Tibial nerve (tissue), 4 donors: ENCODE results near the gene NFIB. TPM values are rescaled to one million over a fixed set of nuclear protein-coding genes. Genes with fewer than 3 reads are reported as not detected.

Experiments
- DNase-seq, 2 donors: peaks; one replicate each; pipeline ENCODE4 v3.0.0-alpha.2; 2019; ENCODE audit warnings: low spot score in 2 of 2
- H3K27ac ChIP-seq, 4 donors: fragments of 200-600 bp; sonication (generic) in 3 of 4; one replicate each; pipeline ENCODE4 v1.5.1; 2017 to 2019; ENCODE audit warnings: mild to moderate bottlenecking in 1 of 4
- H3K27me3 ChIP-seq, 2 donors: fragments of 200-600 bp; sonication (generic) in 1 of 2; one replicate each; pipeline versions ENCODE4 v1.5.1 to v1.6.0; 2017 to 2019
- H3K36me3 ChIP-seq, 3 donors: fragments of 200-600 bp; sonication (generic); one replicate each; pipeline ENCODE4 v1.5.1; 2018 to 2019
- H3K4me1 ChIP-seq, 4 donors: fragments of 200-600 bp; sonication (generic) in 3 of 4; one replicate each; pipeline ENCODE4 v1.5.1; 2017 to 2019
- H3K4me3 ChIP-seq, 4 donors: fragments of 200-600 bp; sonication (generic) in 3 of 4; one replicate each; pipeline ENCODE4 v1.5.1; 2017 to 2019; ENCODE audit warnings: mild to moderate bottlenecking in 1 of 4, moderate library complexity in 1 of 4
- H3K9me3 ChIP-seq, 4 donors: fragments of 200-600 bp; sonication (generic) in 3 of 4; one replicate each; pipeline ENCODE4 v1.5.1; 2017 to 2019
- CTCF ChIP-seq, 5 experiments: fragments of 200-600 bp in 3 of 5; fragments of 450-650 bp in 2 of 5; sonication (generic) in 3 of 5; IDR thresholded peaks; one replicate each; pipeline ENCODE4 v1.5.1; 2016 to 2019; ENCODE audit warnings: antibody characterized with exemption in 5 of 5, mild to moderate bottlenecking in 3 of 5, moderate library complexity in 2 of 5
- EP300 ChIP-seq, 2 donors: sonication (generic); formaldehyde crosslinking; IDR thresholded peaks; one replicate each; pipeline ENCODE4 v1.6.1; 2017; ENCODE audit warnings: antibody characterized with exemption in 2 of 2, mild to moderate bottlenecking in 1 of 2
- POLR2A ChIP-seq, 2 donors: fragments of 450-650 bp; IDR thresholded peaks; one replicate each; pipeline ENCODE4 v1.6.1; 2017; ENCODE audit warnings: antibody characterized with exemption in 2 of 2, mild to moderate bottlenecking in 2 of 2, moderate library complexity in 2 of 2
- WGBS, 2 donors: methylation state at CpG; one replicate each; pipeline ENCODE4 v1.1.5; 2018; 5-methylcytosine and 5-hydroxymethylcytosine counted together
- total RNA-seq, 4 donors: library from RNA; depleted of rRNA; stranded (reverse); fragments of >200 nt; gene quantifications; one replicate each; pipeline ENCODE4 v1.1.0, GENCODE V29; 2016

The NFIB gene
- total RNA-seq, 4 donors from 2014 or later: 52.1 to 125 (median 78.1) TPM

- TF ChIP-seq CTCF (IDR thresholded peaks at IDR 0.05): peak in 1 of 5 experiments; percentile 13
- no peak for TF ChIP-seq POLR2A (IDR thresholded peaks at IDR 0.05)
- TF ChIP-seq EP300 (IDR thresholded peaks at IDR 0.05): peak in 1 of 2 donors; percentile 46
- Histone ChIP-seq H3K4me3 (peak overlapping the region; percentile 45 to 96 (median 60)), H3K27me3 (no peaks in the 10 kb centered on the region), H3K36me3 (no peaks in the 10 kb centered on the region), H3K9me3 (no peaks in the 10 kb centered on the region), H3K4me1 (peaks cover 0 to 48% (median 5%) of the 10 kb centered on the region in 4 donors), H3K27ac (peak overlapping the region; percentile 94 to 98 (median 95))
- DNase-seq: no peak
- 2% methylated on average over 34 to 55 of the region's 56 CpGs for WGBS, 2 donors
Observed at GRCh38 chr9:14312719-14313377, 1.1 kb downstream of the NFIB start.

- 13 to 14% methylated on average over 10 of the region's 10 CpGs for WGBS, 2 donors
- TF ChIP-seq EP300 (IDR thresholded peaks at IDR 0.05) (no peak), POLR2A (IDR thresholded peaks at IDR 0.05) (no peak), CTCF (IDR thresholded peaks at IDR 0.05) (no peak)
- H3K9me3 ChIP-seq: no peaks in the 10 kb centered on the region
- H3K27ac ChIP-seq: peak overlapping the region; percentile 94 to 98 (median 95)
- peaks cover 0 to 1% (median 0%) of the 10 kb centered on the region in 3 donors for H3K36me3 ChIP-seq
- peaks cover 0 to 47% (median 6%) of the 10 kb centered on the region in 4 donors for H3K4me1 ChIP-seq
- DNase-seq: no peak
- H3K4me3 ChIP-seq: peak overlapping the region; percentile 45 to 96 (median 60)
- H3K27me3 ChIP-seq: no peaks in the 10 kb centered on the region
Observed at GRCh38 chr9:14311956-14312685, 1.8 kb downstream of the NFIB start.

- H3K27me3 ChIP-seq: no peaks in the 10 kb centered on the region
- peak overlapping the region; percentile 94 to 98 (median 95) for H3K27ac ChIP-seq
- TF ChIP-seq POLR2A (IDR thresholded peaks at IDR 0.05) (no peak), EP300 (IDR thresholded peaks at IDR 0.05) (no peak), CTCF (IDR thresholded peaks at IDR 0.05) (no peak)
- peak overlapping the region; percentile 45 to 96 (median 60) for H3K4me3 ChIP-seq
- H3K4me1 ChIP-seq: peaks cover 0 to 45% (median 6%) of the 10 kb centered on the region in 4 donors
- WGBS, 2 donors: 23 to 26% methylated on average over 2 of the region's 2 CpGs
- DNase-seq: no peak
- H3K36me3 ChIP-seq: peaks cover 0 to 9% (median 0%) of the 10 kb centered on the region in 3 donors
- no peaks in the 10 kb centered on the region for H3K9me3 ChIP-seq
Observed at GRCh38 chr9:14311171-14311949, 2.6 kb downstream of the NFIB start.

GRCh38 chr9:14310311-14310710 lies 3.6 kb downstream of the NFIB start:
- H3K4me1 ChIP-seq: peaks cover 0 to 54% (median 6%) of the 10 kb centered on the region in 4 donors
- H3K27ac ChIP-seq: peak overlapping the region in 3 of 4 donors; percentile 13 to 98 (median 81)

More at GRCh38 chr9:14310311-14310710, 3.6 kb downstream of the NFIB start:
- WGBS, 2 donors: 33 to 40% methylated on average over 2 of the region's 2 CpGs
- H3K27me3 ChIP-seq: no peaks in the 10 kb centered on the region
- no peaks in the 10 kb centered on the region for H3K9me3 ChIP-seq
- TF ChIP-seq CTCF (IDR thresholded peaks at IDR 0.05) (no peak), EP300 (IDR thresholded peaks at IDR 0.05) (no peak), POLR2A (IDR thresholded peaks at IDR 0.05) (no peak)
- peak overlapping the region in 2 of 4 donors; percentile 13 to 96 for H3K4me3 ChIP-seq
- no peak for DNase-seq
- peaks cover 0 to 12% (median 0%) of the 10 kb centered on the region in 3 donors for H3K36me3 ChIP-seq
